HEK293T (cell line): ENCODE measurements around the gene PAPPA2.

Experiments
- CTCF ChIA-PET: fragments of 350-600 bp; formaldehyde crosslinking; extraction: SDS; loops from one replicate; lab custom pipeline; 2021; ENCODE audit warnings: antibody characterized with exemption, inconsistent platforms; lab: Yijun Ruan, JAX
- POLR2A ChIA-PET: fragments of 350-600 bp; formaldehyde crosslinking; extraction: SDS; loops from one replicate; lab custom pipeline; 2020; ENCODE audit warnings: antibody characterized with exemption, inconsistent platforms; lab: Yijun Ruan, JAX
- DNase-seq: peaks from one replicate; pipeline ENCODE4 v3.0.0; 2012; ENCODE audit warnings: mixed read lengths; ENCODE audit errors: extremely low spot score
- ARNT ChIP-seq: fragments of 450-650 bp; IDR thresholded peaks from 2 replicates; pipeline ENCODE4 v1.6.1; 2017; ENCODE audit warnings: mild to moderate bottlenecking
- BHLHE40 ChIP-seq: fragments of 450-650 bp; IDR thresholded peaks from 2 replicates; pipeline ENCODE4 v1.6.1; 2016; ENCODE audit warnings: mild to moderate bottlenecking, moderate library complexity, borderline replicate concordance
- CTBP1 ChIP-seq: fragments of 450-650 bp; IDR thresholded peaks from 2 replicates; pipeline ENCODE4 v1.6.1; 2016; ENCODE audit warnings: borderline replicate concordance
- ELF4 ChIP-seq: fragments of 450-650 bp; IDR thresholded peaks from 2 replicates; pipeline ENCODE4 v1.6.1; 2017; ENCODE audit warnings: antibody characterized with exemption
- FOXA1 ChIP-seq: fragments of 450-650 bp; IDR thresholded peaks from 2 replicates; pipeline ENCODE4 v1.6.1; 2016; ENCODE audit warnings: mild to moderate bottlenecking
- FOXK2 ChIP-seq: fragments of 450-650 bp; IDR thresholded peaks from 2 replicates; pipeline ENCODE4 v1.6.1; 2016; ENCODE audit warnings: mild to moderate bottlenecking
- FOXM1 ChIP-seq: fragments of 450-650 bp; IDR thresholded peaks from 2 replicates; pipeline ENCODE4 v1.6.1; 2017; ENCODE audit warnings: mild to moderate bottlenecking, borderline replicate concordance
- HDGF ChIP-seq: fragments of 450-650 bp; IDR thresholded peaks from 2 replicates; pipeline ENCODE4 v1.6.1; 2017; ENCODE audit warnings: antibody characterized with exemption, borderline replicate concordance
- L3MBTL2 ChIP-seq: fragments of 450-650 bp; conservative IDR thresholded peaks from 2 replicates; pipeline ENCODE4 v1.6.1; 2016; ENCODE audit warnings: mild to moderate bottlenecking
- LEF1 ChIP-seq: fragments of 450-650 bp; IDR thresholded peaks from 2 replicates; pipeline ENCODE4 v1.6.1; 2017; ENCODE audit warnings: mild to moderate bottlenecking, borderline replicate concordance
- NFRKB ChIP-seq: fragments of 450-650 bp; IDR thresholded peaks from 2 replicates; pipeline ENCODE4 v1.6.1; 2016; ENCODE audit warnings: mild to moderate bottlenecking, moderate library complexity
- SP1 ChIP-seq: fragments of 450-650 bp; IDR thresholded peaks from 2 replicates; pipeline ENCODE4 v1.6.1; 2017
- SUZ12 ChIP-seq: fragments of 450-650 bp; IDR thresholded peaks from 2 replicates; pipeline ENCODE4 v1.6.1; 2016; ENCODE audit warnings: mild to moderate bottlenecking
- TARDBP ChIP-seq: fragments of 450-650 bp; IDR thresholded peaks from 2 replicates; pipeline ENCODE4 v1.6.1; 2016
- ZNF384 ChIP-seq: fragments of 450-650 bp; IDR thresholded peaks from 2 replicates; pipeline ENCODE4 v1.6.1; 2016
- TF ChIP-seq, protein P1 (sequence below): fragments of 450-650 bp; IDR thresholded peaks from 2 replicates; pipeline ENCODE4 v1.6.1; 2016

The PAPPA2 gene

DNA sequence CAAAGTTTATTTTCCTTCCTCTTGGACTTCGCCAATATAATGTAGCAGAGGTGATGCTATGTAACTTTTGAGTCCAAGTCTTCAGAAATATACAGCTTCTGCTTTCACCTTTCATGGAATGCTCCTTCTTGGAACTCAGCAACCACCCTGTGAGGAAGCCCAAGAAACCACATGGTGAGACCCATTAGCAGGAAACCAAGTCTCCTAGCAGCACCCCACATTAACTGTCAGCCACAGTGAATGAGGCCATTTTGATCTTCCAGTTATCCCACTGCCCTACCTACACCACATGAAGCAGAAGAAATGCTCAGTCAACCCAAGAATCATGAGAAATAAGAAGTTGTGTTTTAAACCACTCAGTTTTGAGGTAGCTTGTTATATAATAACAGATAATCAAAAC, 58.2 kb downstream of the PAPPA2 start:
- ChIA-PET POLR2A (no interaction called here), CTCF (no interaction called here)
- DNase-seq: no peak
- no peak for TF ChIP-seq TARDBP
- TF ChIP-seq HDGF: no peak
- TF ChIP-seq NFRKB: no peak
- no peak for TF ChIP-seq FOXK2
- no peak for TF ChIP-seq FOXA1
- no peak for TF ChIP-seq CTBP1
- no peak for TF ChIP-seq ARNT

DNA sequence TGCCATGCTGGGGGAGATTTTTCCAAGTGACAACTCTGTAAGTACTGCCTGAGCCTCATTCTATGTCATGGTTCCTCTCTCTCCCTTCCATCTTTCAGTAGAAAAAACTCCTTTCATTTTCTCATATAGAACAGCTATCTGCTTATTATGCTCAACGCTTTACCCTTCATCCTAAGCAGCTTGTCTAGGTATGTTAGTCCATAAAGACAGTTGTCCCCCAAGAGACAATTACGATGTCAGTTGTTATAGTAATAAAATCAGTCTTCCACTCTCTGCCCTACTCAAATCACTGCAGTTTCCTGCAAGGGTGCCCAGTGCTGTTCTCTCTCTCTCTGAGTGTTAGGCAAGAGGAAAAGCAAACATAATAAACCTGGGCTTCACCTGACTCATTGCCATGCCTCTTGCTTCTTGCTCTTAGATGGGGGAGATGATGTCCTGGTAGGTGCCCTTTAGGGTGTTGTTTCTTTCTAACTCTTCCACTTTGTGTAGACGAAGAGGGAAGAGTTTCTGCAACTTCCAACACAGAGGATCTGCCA, 59.4 kb downstream of the PAPPA2 start:
- TF ChIP-seq SP1 (no peak), L3MBTL2 (no peak), HDGF (no peak), BHLHE40 (no peak), TARDBP (no peak), ARNT (no peak), CTBP1 (no peak), NFRKB (no peak), FOXA1 (no peak), ZNF384 (no peak), SUZ12 (no peak)
- no peak for DNase-seq
- ChIA-PET POLR2A (no interaction called here), CTCF (no interaction called here)

DNA sequence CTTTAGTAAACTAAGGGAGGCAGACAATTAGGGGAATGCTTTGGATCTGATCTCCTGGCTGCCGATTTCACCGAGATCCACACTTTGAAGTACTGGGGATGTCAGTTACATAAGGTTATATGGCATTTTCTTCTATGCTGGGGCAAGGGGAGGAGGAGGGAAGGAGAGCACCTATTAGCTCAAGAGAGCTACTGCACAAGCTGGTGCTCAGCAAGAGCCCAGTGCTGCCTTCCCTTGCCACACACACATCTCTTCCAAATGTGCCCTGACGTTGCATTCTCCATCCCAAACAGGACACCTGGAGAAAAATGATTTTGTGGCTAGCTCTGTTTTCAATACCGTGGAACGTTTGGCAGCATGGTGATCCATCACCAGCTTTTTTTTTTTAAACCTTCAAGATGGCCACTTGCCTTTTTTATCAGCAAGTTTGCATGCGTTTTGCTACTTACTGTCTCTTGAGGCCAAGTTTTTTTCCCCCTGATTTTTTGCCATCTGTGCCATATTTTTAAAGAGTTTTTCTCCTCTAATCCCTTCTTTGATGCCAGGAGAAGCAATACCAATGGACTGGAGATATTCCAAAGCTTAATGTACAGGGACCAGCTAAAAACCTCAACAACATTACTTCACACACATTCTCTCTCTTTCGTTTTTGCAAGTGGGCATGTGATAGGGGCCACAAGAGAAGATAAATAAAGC, 66.6 kb downstream of the PAPPA2 start:
- DNase-seq: no peak
- POLR2A ChIA-PET: no interaction called here
- TF ChIP-seq FOXM1 (no peak), ZNF384 (no peak), L3MBTL2 (no peak)
- TF ChIP-seq, protein P1, sequence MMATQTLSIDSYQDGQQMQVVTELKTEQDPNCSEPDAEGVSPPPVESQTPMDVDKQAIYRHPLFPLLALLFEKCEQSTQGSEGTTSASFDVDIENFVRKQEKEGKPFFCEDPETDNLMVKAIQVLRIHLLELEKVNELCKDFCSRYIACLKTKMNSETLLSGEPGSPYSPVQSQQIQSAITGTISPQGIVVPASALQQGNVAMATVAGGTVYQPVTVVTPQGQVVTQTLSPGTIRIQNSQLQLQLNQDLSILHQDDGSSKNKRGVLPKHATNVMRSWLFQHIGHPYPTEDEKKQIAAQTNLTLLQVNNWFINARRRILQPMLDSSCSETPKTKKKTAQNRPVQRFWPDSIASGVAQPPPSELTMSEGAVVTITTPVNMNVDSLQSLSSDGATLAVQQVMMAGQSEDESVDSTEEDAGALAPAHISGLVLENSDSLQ: no peak
- CTCF ChIA-PET: no interaction called here

DNA sequence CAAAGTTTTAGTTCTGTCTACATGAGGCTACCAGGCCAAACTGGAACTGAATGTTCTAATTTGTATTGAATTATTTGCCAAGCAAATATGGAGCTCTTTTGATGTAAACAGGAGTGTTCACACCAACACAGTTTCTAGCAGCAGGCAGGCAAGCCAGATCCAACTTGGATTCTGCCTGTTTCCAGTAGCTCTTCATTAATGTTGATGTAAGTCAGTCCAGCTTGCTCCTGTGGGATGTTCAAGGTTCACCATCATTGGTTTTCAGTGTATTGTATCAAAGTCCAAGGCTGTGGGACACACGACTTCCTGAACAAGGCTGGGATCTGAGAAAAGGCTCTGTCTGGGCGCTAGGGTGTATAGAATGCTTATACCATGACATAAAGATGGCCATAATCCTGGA, 68.1 kb downstream of the PAPPA2 start:
- TF ChIP-seq ZNF384 (no peak), FOXK2 (no peak), CTBP1 (no peak), BHLHE40 (no peak), SP1 (no peak), L3MBTL2 (no peak), SUZ12 (no peak), HDGF (no peak), FOXA1 (no peak), ELF4 (no peak), NFRKB (no peak), LEF1 (no peak), ARNT (no peak), TARDBP (no peak), FOXM1 (no peak)
- TF ChIP-seq, protein P1: no peak
- CTCF ChIA-PET: no interaction called here

DNA sequence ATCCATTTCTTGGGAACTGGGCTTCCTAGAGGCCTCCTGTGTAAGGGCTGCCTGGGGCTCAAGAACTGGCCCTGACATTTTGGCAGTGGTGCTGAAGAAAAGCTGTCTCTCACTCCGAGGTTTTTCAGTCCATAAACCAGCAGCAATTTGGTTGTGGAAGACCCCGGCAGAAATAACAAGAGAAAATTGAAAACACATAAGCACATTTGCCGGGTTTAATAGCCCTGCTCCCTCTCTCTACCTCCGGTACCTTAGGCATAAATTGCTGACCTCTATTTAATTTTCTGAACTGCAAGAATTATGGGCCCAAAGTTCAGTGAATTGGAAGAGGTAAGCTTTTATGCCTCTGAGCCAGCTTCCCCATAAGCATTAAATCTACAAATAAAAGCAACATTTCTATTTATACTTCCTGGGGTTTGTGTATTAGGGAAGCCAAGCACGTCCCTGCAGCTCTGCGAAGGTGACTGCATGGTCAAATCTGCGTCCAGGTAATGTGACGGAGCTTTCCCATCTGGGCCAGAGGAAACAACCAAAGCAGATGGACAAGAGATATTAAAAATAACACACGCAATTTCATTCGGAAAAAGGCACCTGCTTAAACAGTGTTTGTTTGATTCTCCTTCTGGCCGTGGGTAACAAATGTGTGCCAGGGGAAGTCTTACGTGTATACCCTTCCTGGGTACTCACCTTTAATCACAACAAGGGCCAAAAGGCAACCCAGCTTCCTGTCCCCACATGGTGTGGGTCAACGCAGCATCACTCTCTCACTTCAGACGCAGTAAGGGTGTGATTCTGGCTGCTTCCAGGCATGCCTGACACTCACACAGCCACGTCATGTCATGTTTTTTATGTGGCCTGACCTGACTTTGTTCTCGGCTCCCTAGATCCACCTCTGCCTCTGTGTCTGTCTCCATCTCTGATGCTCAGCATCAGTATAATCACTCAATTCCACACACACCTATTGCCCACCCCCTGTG, 69.2 kb downstream of the PAPPA2 start:
- CTCF ChIA-PET: no interaction called here
- no peak for TF ChIP-seq ZNF384
- POLR2A ChIA-PET: no interaction called here
- no peak for DNase-seq

More for the DNA sequence above, 68.1 kb downstream of the PAPPA2 start:
- POLR2A ChIA-PET: no interaction called here
- DNase-seq: no peak

DNA sequence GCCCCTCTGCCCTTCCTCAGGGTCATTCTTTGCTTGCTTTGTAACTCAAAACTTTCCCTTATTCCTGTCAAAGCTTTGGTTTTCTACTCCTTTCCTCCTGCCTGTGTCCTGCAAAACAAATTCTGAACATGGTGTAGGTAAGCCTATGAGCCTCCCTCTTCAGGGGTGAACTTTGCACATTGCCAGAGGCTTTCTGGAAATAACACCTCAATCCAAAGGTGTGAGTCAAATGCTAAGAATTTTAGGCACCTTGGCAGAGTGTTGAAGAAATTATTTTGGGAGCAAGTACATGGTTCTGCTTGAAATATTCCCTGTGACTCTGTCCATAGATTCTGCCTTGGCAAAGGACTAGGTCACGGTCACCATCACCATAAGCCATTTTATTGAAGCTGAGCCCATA, 70.0 kb downstream of the PAPPA2 start:
- CTCF ChIA-PET: no interaction called here
- TF ChIP-seq ELF4: no peak
- no peak for DNase-seq
- POLR2A ChIA-PET: no interaction called here

DNA sequence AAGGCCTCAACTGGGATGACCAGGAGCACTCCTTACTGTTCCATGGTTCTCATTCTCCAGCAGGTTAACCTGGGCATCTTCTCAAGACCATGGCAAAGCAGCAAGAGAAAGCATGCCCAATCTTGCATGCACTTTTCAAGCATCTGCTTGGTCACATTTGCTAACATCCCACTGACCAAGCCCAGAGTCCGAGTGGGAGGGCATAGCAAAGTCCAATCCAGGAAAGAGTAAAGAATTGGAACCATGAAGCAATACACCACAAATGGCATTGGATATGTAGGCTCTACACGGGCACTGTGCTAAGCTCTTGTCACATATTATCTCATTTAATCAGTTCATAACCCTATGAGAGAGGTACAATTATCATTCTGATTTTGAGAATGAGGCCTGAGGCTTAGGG, 73.6 kb downstream of the PAPPA2 start:
- no peak for DNase-seq
- CTCF ChIA-PET: no interaction called here
- POLR2A ChIA-PET: no interaction called here
- TF ChIP-seq FOXM1 (no peak), FOXK2 (no peak)
